Caco-2 (cell line): Measurements from ENCODE around the gene KCNN3. TPM values are rescaled to one million over a fixed set of nuclear protein-coding genes. Genes with fewer than 3 reads are reported as not detected.
A peak's percentile ranks its signal among the peaks of the same experiment; 100 is the strongest.

Source experiments
- Bru-seq: library from RNA; stranded (reverse); fragments of 400-500 nt; gene quantifications from one replicate; lab custom pipeline; 2021; lab: Mats Ljungman, UMichigan
- BruChase-seq, 2 experiments: library from RNA; stranded (reverse); fragments of 400-500 nt; gene quantifications; one replicate each; lab custom pipeline; 2021; lab: Mats Ljungman, UMichigan
- BruUV-seq: library from RNA; stranded (reverse); fragments of 400-500 nt; replicated peaks from 2 replicates; lab custom pipeline; 2021; lab: Mats Ljungman, UMichigan
- CTCF ChIA-PET: fragments of 300-600 bp; sonication (Branson Sonifier 250); formaldehyde crosslinking; loops from one replicate; lab custom pipeline; 2022; ENCODE audit warnings: antibody characterized with exemption; lab: Charles Lee
- POLR2A ChIA-PET: fragments of 300-600 bp; sonication (Branson Sonifier 250); formaldehyde crosslinking; loops from one replicate; lab custom pipeline; 2022; ENCODE audit warnings: antibody characterized with exemption; lab: Charles Lee
- DNase-seq, 2 experiments: peaks; one replicate each; pipeline versions ENCODE4 v3.0.0 to v3.0.0-alpha.2; 2020 to 2022
- H3K27me3 ChIP-seq: replicated peaks from 2 replicates; pipeline ENCODE4 v1.6.0; 2011; ENCODE audit warnings: low read length; ENCODE audit not compliant: control insufficient read depth, insufficient read depth
- H3K36me3 ChIP-seq: 2 replicates; pipeline ENCODE4 v1.5.1; 2011; ENCODE audit warnings: low read length; ENCODE audit not compliant: control insufficient read depth, insufficient read depth
- H3K4me1 ChIP-seq: fragments of 250-450 bp; sonication (Bioruptor Pico); 2 replicates; pipeline ENCODE4 v1.5.1; 2020; ENCODE audit warnings: mild to moderate bottlenecking
- H3K4me3 ChIP-seq: 2 replicates; pipeline ENCODE4 v1.5.1; 2011; ENCODE audit warnings: low read depth, mild to moderate bottlenecking, control low read depth, low read length
- H3K9me3 ChIP-seq: fragments of 250-450 bp; sonication (Bioruptor Pico); 2 replicates; pipeline ENCODE4 v1.5.1; 2020; ENCODE audit warnings: mild to moderate bottlenecking, moderate library complexity
- H3K27ac Mint-ChIP-seq: one replicate; pipeline ENCODE4 v1.8.0; 2022; ENCODE audit warnings: mixed read lengths; ENCODE audit not compliant: unreplicated experiment
- H3K27me3 Mint-ChIP-seq: one replicate; pipeline ENCODE4 v1.8.0; 2022; ENCODE audit warnings: mixed read lengths; ENCODE audit not compliant: insufficient read depth, unreplicated experiment
- H3K36me3 Mint-ChIP-seq: one replicate; pipeline ENCODE4 v1.8.0; 2022; ENCODE audit warnings: mild to moderate bottlenecking, mixed read lengths; ENCODE audit not compliant: insufficient read depth, unreplicated experiment
- H3K4me1 Mint-ChIP-seq: one replicate; pipeline ENCODE4 v1.8.0; 2022; ENCODE audit warnings: low read depth, mixed read lengths; ENCODE audit not compliant: unreplicated experiment
- H3K4me3 Mint-ChIP-seq: one replicate; pipeline ENCODE4 v1.8.0; 2022; ENCODE audit warnings: mild to moderate bottlenecking, moderate library complexity, mixed read lengths; ENCODE audit not compliant: unreplicated experiment
- H3K9me3 Mint-ChIP-seq: one replicate; pipeline ENCODE4 v1.8.0; 2022; ENCODE audit warnings: mixed read lengths; ENCODE audit not compliant: unreplicated experiment
- intact Hi-C: fragments of 100-400 bp; cut with micrococcal nuclease; formaldehyde crosslinking; loops from one replicate; pipeline ENCODE4 v1.10.0; 2022; ENCODE audit not compliant: unreplicated experiment
- long read RNA-seq: library from polyadenylated mRNA; stranded (forward); transcript quantifications from one replicate; pipeline ENCODE4 v2.0.0, GENCODE V29; 2022
- total RNA-seq: library from RNA; stranded (reverse); gene quantifications from 2 replicates; pipeline ENCODE4 v1.2.3, GENCODE V29; 2022
- TF ChIP-seq, protein P1 (sequence below), 2 experiments: fragments of 200-600 bp in 1 of 2; IDR thresholded peaks; 1 replicate in 1 of 2; 2 replicates in 1 of 2; pipeline versions ENCODE4 v1.5.1 to v1.8.0; 2011 to 2022; ENCODE audit warnings: antibody characterized with exemption in 1 of 2, control low read depth in 1 of 2, inconsistent platforms in 1 of 2, low read depth in 1 of 2, low read length in 1 of 2, mild to moderate bottlenecking in 1 of 2, moderate library complexity in 1 of 2; ENCODE audit not compliant: insufficient read depth in 1 of 2, severe bottlenecking in 1 of 2, unreplicated experiment in 1 of 2

KCNN3 gene
- total RNA-seq, result 0.05 TPM in 1 of 2 replicates, not detected in the other
- Bru-seq, nascent RNA, result percentile 5 among the genes with signal in this experiment
- percentile 7 among the genes with signal in this experiment for BruChase-seq, experiment 1, labeled RNA remaining after a 2-hour chase
- BruChase-seq, experiment 2, labeled RNA remaining after a 6-hour chase, result percentile 5 among the genes with signal in this experiment
- long read RNA-seq, result 0 reads

DNA sequence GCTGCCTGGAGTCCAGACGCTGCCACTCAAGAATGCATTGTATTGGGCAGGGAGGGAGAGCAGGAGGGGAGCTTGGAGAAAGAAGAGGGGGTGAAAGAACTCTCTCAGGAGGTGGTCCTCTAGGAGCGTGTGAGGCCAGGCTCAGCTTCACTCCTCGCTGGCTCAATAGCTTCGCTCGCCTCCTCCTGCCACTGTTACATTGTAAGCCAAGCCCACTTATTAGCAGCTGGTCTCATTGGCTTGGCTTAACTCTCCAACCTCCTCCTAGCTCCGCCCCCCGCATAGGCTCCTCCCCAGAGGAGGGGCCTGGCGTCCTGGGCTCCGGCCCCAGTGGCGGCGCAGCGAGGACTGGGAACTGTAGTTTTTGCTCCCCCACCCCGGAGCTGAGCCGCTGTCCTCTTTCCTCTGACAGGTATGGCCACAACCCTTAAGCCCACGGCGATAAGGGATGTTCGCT lies at the start of gene KCNN3:
TSS of gene KCNN3 (minus strand) at position 167 of the 457 bp plus-strand sequence. CDS start 317 bp downstream, outside the sequence.
- peaks cover 19% of the 10 kb centered on the region for H3K27me3 Mint-ChIP-seq
- DNase-seq, result peak; percentile 92 to 94
- peaks cover 6% of the 10 kb centered on the region for H3K36me3 Mint-ChIP-seq
- H3K27ac Mint-ChIP-seq, result no peak within 1 kb of the TSS
- Histone ChIP-seq H3K36me3 (no peaks in the 10 kb centered on the region), H3K9me3 (no peaks in the 10 kb centered on the region), H3K27me3 (peaks cover 2% of the 10 kb centered on the region; the same call in 1 of the 2 replicates), H3K4me1 (no peaks in the 10 kb centered on the region), H3K4me3 (no peak within 1 kb of the TSS; the same call in 1 of the 2 replicates)
- intact Hi-C loops, result loop anchor here (2.0 to 10.0 kb wide), 3 partner anchors 215 to 385 kb away; partner anchors contain the start of gene UBE2Q1
- ChIA-PET POLR2A (interaction anchor here (0.6 kb wide), 1 partner anchor 481 kb away, joined by 4 read pairs; no protein-coding TSS in a partner anchor), CTCF (interaction anchor here (0.7 to 1.9 kb wide), 4 partner anchors 9 to 323 kb away, joined by 3 to 21 read pairs (median 4); no protein-coding TSS in a partner anchor)
- no TSS peak for BruUV-seq
- peaks cover 7% of the 10 kb centered on the region for H3K4me1 Mint-ChIP-seq
- no peaks in the 10 kb centered on the region for H3K9me3 Mint-ChIP-seq
- peak within 1 kb of the TSS; percentile 41 for H3K4me3 Mint-ChIP-seq
- TF ChIP-seq, protein P1, sequence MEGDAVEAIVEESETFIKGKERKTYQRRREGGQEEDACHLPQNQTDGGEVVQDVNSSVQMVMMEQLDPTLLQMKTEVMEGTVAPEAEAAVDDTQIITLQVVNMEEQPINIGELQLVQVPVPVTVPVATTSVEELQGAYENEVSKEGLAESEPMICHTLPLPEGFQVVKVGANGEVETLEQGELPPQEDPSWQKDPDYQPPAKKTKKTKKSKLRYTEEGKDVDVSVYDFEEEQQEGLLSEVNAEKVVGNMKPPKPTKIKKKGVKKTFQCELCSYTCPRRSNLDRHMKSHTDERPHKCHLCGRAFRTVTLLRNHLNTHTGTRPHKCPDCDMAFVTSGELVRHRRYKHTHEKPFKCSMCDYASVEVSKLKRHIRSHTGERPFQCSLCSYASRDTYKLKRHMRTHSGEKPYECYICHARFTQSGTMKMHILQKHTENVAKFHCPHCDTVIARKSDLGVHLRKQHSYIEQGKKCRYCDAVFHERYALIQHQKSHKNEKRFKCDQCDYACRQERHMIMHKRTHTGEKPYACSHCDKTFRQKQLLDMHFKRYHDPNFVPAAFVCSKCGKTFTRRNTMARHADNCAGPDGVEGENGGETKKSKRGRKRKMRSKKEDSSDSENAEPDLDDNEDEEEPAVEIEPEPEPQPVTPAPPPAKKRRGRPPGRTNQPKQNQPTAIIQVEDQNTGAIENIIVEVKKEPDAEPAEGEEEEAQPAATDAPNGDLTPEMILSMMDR (IDR thresholded peaks at IDR 0.05; ENCODE audit: insufficient read depth in 1 of 2, low read depth in 1 of 2, low read length in 1 of 2, severe bottlenecking in 1 of 2, unreplicated experiment in 1 of 2), result no peak

DNA sequence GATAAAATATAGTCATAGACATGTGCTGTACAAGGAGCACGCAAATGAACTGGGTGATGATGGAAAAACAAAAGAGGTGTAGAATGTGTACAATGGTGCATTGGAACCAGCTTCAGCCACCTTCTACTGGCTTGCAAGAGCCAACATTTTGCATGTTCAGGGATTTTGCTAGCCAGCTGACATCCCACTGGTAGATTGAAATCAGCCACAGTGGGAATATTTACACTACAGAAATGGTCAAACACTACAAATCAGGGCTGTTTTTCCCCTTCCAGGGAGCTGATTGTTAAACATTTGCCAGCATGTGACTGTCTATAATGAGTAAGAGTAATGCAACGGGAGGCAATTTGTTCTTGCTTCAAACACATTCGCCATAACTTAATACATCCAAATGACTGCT lies 43.2 kb upstream of the KCNN3 start:
- no peak for DNase-seq

DNA sequence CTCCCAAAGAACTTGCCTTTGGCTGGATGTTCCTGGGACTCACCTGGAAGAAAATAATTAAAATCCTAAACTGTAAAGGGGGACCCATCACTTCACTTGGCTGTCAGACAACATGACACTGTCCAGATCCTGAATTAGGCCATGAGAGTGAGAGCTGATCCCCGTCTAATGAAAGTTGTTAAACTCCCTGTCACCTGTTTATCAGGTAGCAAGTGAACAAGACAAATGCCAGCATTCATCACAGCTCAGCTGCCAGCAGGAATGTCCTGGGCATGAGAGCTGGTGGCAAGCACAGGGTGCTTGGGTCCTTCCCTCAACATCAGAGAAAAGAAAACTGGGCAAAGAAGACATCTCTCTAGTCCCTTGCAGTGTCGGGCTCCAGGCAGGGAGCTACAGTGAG lies 42.7 kb upstream of the KCNN3 start:
- no peaks in the 10 kb centered on the region for H3K4me1 ChIP-seq
- no peaks in the 10 kb centered on the region for H3K36me3 Mint-ChIP-seq
- no peak for DNase-seq
- no peak overlapping the region for H3K27ac Mint-ChIP-seq
- no TSS peak for BruUV-seq
- ChIA-PET CTCF (interaction anchor here (0.5 kb wide), 1 partner anchor 138 kb away, joined by 3 read pairs; the partner anchor contains the start of gene ADAM15), POLR2A (no interaction called here)
- no peaks in the 10 kb centered on the region for H3K9me3 ChIP-seq
- H3K36me3 ChIP-seq, result no peaks in the 10 kb centered on the region
- TF ChIP-seq, protein P1 (IDR thresholded peaks at IDR 0.05; ENCODE audit: insufficient read depth in 1 of 2, low read depth in 1 of 2, low read length in 1 of 2, severe bottlenecking in 1 of 2, unreplicated experiment in 1 of 2), result no peak
- peaks cover 2% of the 10 kb centered on the region for H3K27me3 Mint-ChIP-seq
- H3K4me3 Mint-ChIP-seq, result no peak overlapping the region
- H3K9me3 Mint-ChIP-seq, result peaks cover 20% of the 10 kb centered on the region
- no peaks in the 10 kb centered on the region for H3K27me3 ChIP-seq
- no peaks in the 10 kb centered on the region for H3K4me1 Mint-ChIP-seq
- intact Hi-C loops, result no loop called here
- H3K4me3 ChIP-seq, result no peak overlapping the region

More for the DNA sequence above, 43.2 kb upstream of the KCNN3 start:
- no peak overlapping the region for H3K4me3 Mint-ChIP-seq
- Histone ChIP-seq H3K4me3 (no peak overlapping the region), H3K27me3 (no peaks in the 10 kb centered on the region), H3K4me1 (no peaks in the 10 kb centered on the region), H3K36me3 (no peaks in the 10 kb centered on the region), H3K9me3 (no peaks in the 10 kb centered on the region)
- no peak overlapping the region for H3K27ac Mint-ChIP-seq
- BruUV-seq, result no TSS peak
- H3K9me3 Mint-ChIP-seq, result peaks cover 15% of the 10 kb centered on the region
- CTCF ChIA-PET, result no interaction called here
- POLR2A ChIA-PET, result no interaction called here
- H3K36me3 Mint-ChIP-seq, result no peaks in the 10 kb centered on the region
- intact Hi-C loops, result no loop called here
- TF ChIP-seq, protein P1 (IDR thresholded peaks at IDR 0.05; ENCODE audit: insufficient read depth in 1 of 2, low read depth in 1 of 2, low read length in 1 of 2, severe bottlenecking in 1 of 2, unreplicated experiment in 1 of 2), result no peak
- no peaks in the 10 kb centered on the region for H3K4me1 Mint-ChIP-seq
- H3K27me3 Mint-ChIP-seq, result peaks cover 2% of the 10 kb centered on the region
